Measurements from ENCODE around the gene BAIAP2.

BAIAP2 gene

DNA sequence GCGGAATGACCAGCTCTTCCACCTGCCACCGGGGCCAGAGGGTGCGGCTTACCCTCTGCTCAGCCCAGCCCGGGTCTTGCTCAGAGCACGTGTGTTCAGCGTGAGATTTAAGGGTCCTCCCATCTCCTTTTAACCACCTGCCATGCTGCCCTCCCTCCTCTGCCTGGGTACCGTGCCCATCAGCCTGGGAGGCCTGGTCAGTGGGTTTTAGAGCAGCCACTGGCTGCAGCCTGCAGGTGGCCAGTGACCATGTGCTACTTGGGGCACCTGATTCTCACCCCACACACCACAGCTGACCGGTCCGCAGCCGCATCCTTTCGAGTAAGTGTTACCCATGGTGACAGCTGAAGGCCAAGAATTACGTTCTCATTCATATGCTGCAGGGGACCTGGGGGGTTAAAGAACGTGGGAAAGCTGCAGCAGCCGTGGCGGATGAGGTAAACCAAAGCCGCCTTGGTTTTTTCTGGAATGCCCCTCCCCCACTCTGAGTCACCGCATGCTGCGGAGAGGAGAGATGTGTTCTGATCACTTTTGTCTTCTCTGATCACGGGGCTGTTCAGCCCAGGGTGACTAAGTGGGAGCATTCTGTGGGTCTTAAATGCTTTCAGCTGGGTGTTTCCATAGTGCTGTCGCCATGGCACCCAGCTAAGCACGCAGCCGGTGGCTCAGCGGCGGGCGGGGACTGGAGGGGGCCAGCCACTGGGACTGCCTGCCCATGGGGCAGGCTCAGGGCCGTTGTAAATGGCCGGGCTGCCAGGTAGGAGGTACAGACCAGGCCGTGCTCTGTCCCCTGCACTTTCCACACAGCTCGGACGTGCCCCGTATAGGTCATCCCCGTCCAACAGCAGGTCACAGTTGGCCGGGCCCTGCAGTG lies 59.8 kb downstream of the BAIAP2 start:
- peaks cover 7 to 51% (median 36%) of the 10 kb centered on the region in 5 donors for H3K4me1 ChIP-seq (ENCODE audit: control insufficient read depth in 5 of 5, insufficient read depth in 5 of 5, low read length in 5 of 5)
- peak overlapping the region in 1 of 5 donors; percentile 13 for H3K4me3 ChIP-seq (ENCODE audit: low read depth in 1 of 5, low read length in 5 of 5)

DNA sequence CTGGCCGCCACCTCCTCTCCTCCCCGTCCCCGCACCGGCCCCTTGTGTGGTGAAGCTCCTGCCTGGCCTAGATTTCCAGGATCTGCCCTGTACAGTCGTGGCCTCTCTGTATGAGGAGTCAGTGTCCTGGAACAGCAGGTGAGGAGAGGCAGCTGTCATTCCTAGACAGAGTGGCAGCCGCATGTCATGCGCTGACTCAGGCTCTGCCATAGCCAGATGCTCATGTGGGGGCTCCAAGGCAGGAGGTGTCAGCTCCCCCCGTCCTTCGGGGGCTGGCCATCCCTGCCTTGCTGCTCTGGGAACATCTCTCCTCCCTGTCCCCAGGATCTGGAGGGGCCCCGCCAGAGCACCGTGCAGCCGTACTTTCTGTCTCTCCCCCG lies 60.4 kb downstream of the BAIAP2 start:
- peak overlapping the region in 1 of 5 donors; percentile 13 for H3K4me3 ChIP-seq (ENCODE audit: low read depth in 1 of 5, low read length in 5 of 5)
- H3K4me1 ChIP-seq (ENCODE audit: control insufficient read depth in 5 of 5, insufficient read depth in 5 of 5, low read length in 5 of 5): peaks cover 6 to 45% (median 31%) of the 10 kb centered on the region in 5 donors

More for the DNA sequence above, 59.8 kb downstream of the BAIAP2 start:
- H3K27ac ChIP-seq (ENCODE audit: low read depth, low read length): peak overlapping the region; percentile 41
- H3K9ac ChIP-seq (ENCODE audit: low read length in 5 of 5): peak overlapping the region in 2 of 5 donors; percentile 23 to 84
- peaks cover 2 to 33% (median 7%) of the 10 kb centered on the region in 5 donors for H3K27me3 ChIP-seq (ENCODE audit: control insufficient read depth in 5 of 5, insufficient read depth in 4 of 5, low read length in 5 of 5)
- H3K9me3 ChIP-seq (ENCODE audit: control insufficient read depth in 5 of 5, low read length in 5 of 5): no peaks in the 10 kb centered on the region
- H3K36me3 ChIP-seq (ENCODE audit: control insufficient read depth in 5 of 5, insufficient read depth in 5 of 5, low read length in 5 of 5): peaks cover 0 to 2% (median 0%) of the 10 kb centered on the region in 5 donors

DNA sequence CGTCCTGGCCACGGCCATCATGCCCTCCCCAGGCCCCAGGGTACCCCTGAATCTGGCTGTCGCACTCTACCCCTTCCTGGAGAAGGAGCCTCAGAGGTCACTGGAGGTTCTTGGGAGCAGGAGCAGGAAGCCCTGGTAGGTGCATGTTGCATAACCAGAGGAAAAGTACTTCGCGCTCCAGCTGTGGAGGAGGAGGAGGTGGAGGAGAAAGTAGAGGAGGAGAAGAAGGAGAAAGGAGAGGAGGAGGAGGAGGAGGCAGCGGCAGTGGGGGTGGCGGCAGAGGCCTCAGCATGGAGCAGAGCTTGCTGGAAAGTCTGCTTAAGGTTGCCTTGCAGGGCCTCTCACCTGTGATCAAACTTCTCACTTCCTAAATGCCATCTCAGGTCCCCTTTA lies 61.8 kb downstream of the BAIAP2 start:
- Histone ChIP-seq H3K4me1 (ENCODE audit: control insufficient read depth in 5 of 5, insufficient read depth in 5 of 5, low read length in 5 of 5) (peaks cover 6 to 47% (median 31%) of the 10 kb centered on the region in 5 donors), H3K36me3 (ENCODE audit: control insufficient read depth in 5 of 5, insufficient read depth in 5 of 5, low read length in 5 of 5) (peaks cover 0 to 15% (median 6%) of the 10 kb centered on the region in 5 donors), H3K27me3 (ENCODE audit: control insufficient read depth in 5 of 5, insufficient read depth in 4 of 5, low read length in 5 of 5) (peaks cover 2 to 33% (median 7%) of the 10 kb centered on the region in 5 donors), H3K9ac (ENCODE audit: low read length in 5 of 5) (peak overlapping the region in 3 of 5 donors; percentile 39 to 56 (median 49)), H3K9me3 (ENCODE audit: control insufficient read depth in 5 of 5, low read length in 5 of 5) (no peaks in the 10 kb centered on the region), H3K27ac (ENCODE audit: low read depth, low read length) (no peak overlapping the region), H3K4me3 (ENCODE audit: low read depth in 1 of 5, low read length in 5 of 5) (peak overlapping the region in 1 of 5 donors; percentile 57)

More for the DNA sequence above, 60.4 kb downstream of the BAIAP2 start:
- Histone ChIP-seq H3K27me3 (ENCODE audit: control insufficient read depth in 5 of 5, insufficient read depth in 4 of 5, low read length in 5 of 5) (peaks cover 2 to 33% (median 7%) of the 10 kb centered on the region in 5 donors), H3K9ac (ENCODE audit: low read length in 5 of 5) (peak overlapping the region in 1 of 5 donors; percentile 23), H3K36me3 (ENCODE audit: control insufficient read depth in 5 of 5, insufficient read depth in 5 of 5, low read length in 5 of 5) (peaks cover 0 to 3% (median 3%) of the 10 kb centered on the region in 5 donors), H3K27ac (ENCODE audit: low read depth, low read length) (peak overlapping the region; percentile 41), H3K9me3 (ENCODE audit: control insufficient read depth in 5 of 5, low read length in 5 of 5) (no peaks in the 10 kb centered on the region)

DNA sequence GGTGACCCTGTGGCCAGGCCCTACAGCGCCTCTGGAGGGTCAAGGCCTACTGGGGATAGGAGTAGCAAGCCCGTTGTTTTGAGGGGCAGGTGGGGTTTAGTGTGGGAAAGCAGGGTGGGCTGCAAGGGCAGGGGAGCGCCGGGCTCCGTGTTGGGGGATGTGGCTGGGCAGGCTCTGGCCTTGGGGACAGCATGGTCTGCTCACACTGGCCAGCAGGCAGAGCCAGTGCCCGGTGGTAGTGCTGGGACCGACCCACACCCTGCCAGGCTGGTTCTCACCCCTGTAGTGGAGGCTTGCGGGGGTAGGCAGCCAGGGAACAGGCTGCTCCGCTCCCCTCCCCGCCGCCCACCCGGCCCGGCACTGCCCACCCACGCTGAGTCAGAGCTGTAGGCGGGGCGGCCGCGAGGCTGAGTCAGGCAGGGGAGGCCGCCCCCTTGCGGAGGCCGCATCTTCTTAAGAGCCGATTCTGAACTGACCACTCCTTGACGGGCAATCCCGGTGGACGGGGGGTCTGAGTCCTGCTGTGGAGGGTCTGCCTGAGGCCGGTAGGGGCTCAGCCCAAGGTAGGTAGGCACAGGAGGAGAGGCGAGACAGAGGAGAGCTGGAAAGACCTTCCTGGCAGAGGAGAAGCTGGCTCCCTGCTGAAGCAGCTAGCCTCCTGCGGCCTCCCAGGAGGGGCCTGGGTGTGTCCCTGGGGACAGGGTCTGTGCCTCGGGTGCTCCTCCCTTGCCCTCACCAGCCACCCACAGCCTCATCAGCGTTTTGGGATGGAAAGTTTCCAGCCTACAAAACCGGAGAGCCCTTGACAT lies 62.4 kb downstream of the BAIAP2 start:
- Histone ChIP-seq H3K9ac (ENCODE audit: low read length in 5 of 5) (peak overlapping the region in 4 of 5 donors; percentile 18 to 72 (median 52)), H3K36me3 (ENCODE audit: control insufficient read depth in 5 of 5, insufficient read depth in 5 of 5, low read length in 5 of 5) (peaks cover 0 to 15% (median 6%) of the 10 kb centered on the region in 5 donors), H3K9me3 (ENCODE audit: control insufficient read depth in 5 of 5, low read length in 5 of 5) (no peaks in the 10 kb centered on the region), H3K4me1 (ENCODE audit: control insufficient read depth in 5 of 5, insufficient read depth in 5 of 5, low read length in 5 of 5) (peaks cover 6 to 50% (median 31%) of the 10 kb centered on the region in 5 donors), H3K27ac (ENCODE audit: low read depth, low read length) (no peak overlapping the region), H3K4me3 (ENCODE audit: low read depth in 1 of 5, low read length in 5 of 5) (peak overlapping the region in 4 of 5 donors; percentile 34 to 57 (median 44)), H3K27me3 (ENCODE audit: control insufficient read depth in 5 of 5, insufficient read depth in 4 of 5, low read length in 5 of 5) (peaks cover 2 to 33% (median 7%) of the 10 kb centered on the region in 5 donors)

- Histone ChIP-seq H3K4me3 (ENCODE audit: low read depth in 1 of 5, low read length in 5 of 5) (peak overlapping the region in 3 of 5 donors; percentile 34 to 57 (median 47)), H3K36me3 (ENCODE audit: control insufficient read depth in 5 of 5, insufficient read depth in 5 of 5, low read length in 5 of 5) (peaks cover 0 to 15% (median 6%) of the 10 kb centered on the region in 5 donors), H3K27ac (ENCODE audit: low read depth, low read length) (no peak overlapping the region), H3K27me3 (ENCODE audit: control insufficient read depth in 5 of 5, insufficient read depth in 4 of 5, low read length in 5 of 5) (peaks cover 2 to 33% (median 7%) of the 10 kb centered on the region in 5 donors), H3K9ac (ENCODE audit: low read length in 5 of 5) (peak overlapping the region in 2 of 5 donors; percentile 49 to 72), H3K4me1 (ENCODE audit: control insufficient read depth in 5 of 5, insufficient read depth in 5 of 5, low read length in 5 of 5) (peaks cover 6 to 50% (median 31%) of the 10 kb centered on the region in 5 donors), H3K9me3 (ENCODE audit: control insufficient read depth in 5 of 5, low read length in 5 of 5) (no peaks in the 10 kb centered on the region)
These were observed 63.0 kb downstream of the BAIAP2 start for GRCh38 chr17:81097943-81098308.

- H3K27me3 ChIP-seq (ENCODE audit: control insufficient read depth in 5 of 5, insufficient read depth in 4 of 5, low read length in 5 of 5): peaks cover 2 to 20% (median 7%) of the 10 kb centered on the region in 5 donors
These were observed 64.9 kb downstream of the BAIAP2 start for GRCh38 chr17:81099888-81100287.

GRCh38 chr17:81100668-81101067 lies 65.7 kb downstream of the BAIAP2 start:
- H3K9me3 ChIP-seq (ENCODE audit: control insufficient read depth in 5 of 5, low read length in 5 of 5): no peaks in the 10 kb centered on the region
- peaks cover 0 to 36% (median 19%) of the 10 kb centered on the region in 5 donors for H3K4me1 ChIP-seq (ENCODE audit: control insufficient read depth in 5 of 5, insufficient read depth in 5 of 5, low read length in 5 of 5)
- H3K4me3 ChIP-seq (ENCODE audit: low read depth in 1 of 5, low read length in 5 of 5): no peak overlapping the region
- peaks cover 0 to 38% (median 17%) of the 10 kb centered on the region in 5 donors for H3K36me3 ChIP-seq (ENCODE audit: control insufficient read depth in 5 of 5, insufficient read depth in 5 of 5, low read length in 5 of 5)
- H3K27ac ChIP-seq (ENCODE audit: low read depth, low read length): no peak overlapping the region
- H3K27me3 ChIP-seq (ENCODE audit: control insufficient read depth in 5 of 5, insufficient read depth in 4 of 5, low read length in 5 of 5): peaks cover 2 to 14% (median 5%) of the 10 kb centered on the region in 5 donors
- no peak overlapping the region for H3K9ac ChIP-seq (ENCODE audit: low read length in 5 of 5)

More at GRCh38 chr17:81099888-81100287, 64.9 kb downstream of the BAIAP2 start:
- Histone ChIP-seq H3K4me1 (ENCODE audit: control insufficient read depth in 5 of 5, insufficient read depth in 5 of 5, low read length in 5 of 5) (peaks cover 2 to 43% (median 25%) of the 10 kb centered on the region in 5 donors), H3K27ac (ENCODE audit: low read depth, low read length) (no peak overlapping the region), H3K36me3 (ENCODE audit: control insufficient read depth in 5 of 5, insufficient read depth in 5 of 5, low read length in 5 of 5) (peaks cover 0 to 31% (median 13%) of the 10 kb centered on the region in 5 donors), H3K9ac (ENCODE audit: low read length in 5 of 5) (no peak overlapping the region), H3K4me3 (ENCODE audit: low read depth in 1 of 5, low read length in 5 of 5) (no peak overlapping the region), H3K9me3 (ENCODE audit: control insufficient read depth in 5 of 5, low read length in 5 of 5) (no peaks in the 10 kb centered on the region)

- Histone ChIP-seq H3K27me3 (ENCODE audit: control insufficient read depth in 5 of 5, insufficient read depth in 4 of 5, low read length in 5 of 5) (peaks cover 0 to 7% (median 2%) of the 10 kb centered on the region in 5 donors), H3K27ac (ENCODE audit: low read depth, low read length) (no peak overlapping the region), H3K9ac (ENCODE audit: low read length in 5 of 5) (no peak overlapping the region), H3K36me3 (ENCODE audit: control insufficient read depth in 5 of 5, insufficient read depth in 5 of 5, low read length in 5 of 5) (peaks cover 0 to 45% (median 17%) of the 10 kb centered on the region in 5 donors), H3K4me1 (ENCODE audit: control insufficient read depth in 5 of 5, insufficient read depth in 5 of 5, low read length in 5 of 5) (peaks cover 0 to 25% (median 12%) of the 10 kb centered on the region in 5 donors), H3K4me3 (ENCODE audit: low read depth in 1 of 5, low read length in 5 of 5) (no peak overlapping the region), H3K9me3 (ENCODE audit: control insufficient read depth in 5 of 5, low read length in 5 of 5) (no peaks in the 10 kb centered on the region)
These were observed 66.8 kb downstream of the BAIAP2 start for GRCh38 chr17:81101614-81102306.

- H3K4me3 ChIP-seq (ENCODE audit: low read depth in 1 of 5, low read length in 5 of 5): no peak overlapping the region
- H3K9ac ChIP-seq (ENCODE audit: low read length in 5 of 5): no peak overlapping the region
- H3K36me3 ChIP-seq (ENCODE audit: control insufficient read depth in 5 of 5, insufficient read depth in 5 of 5, low read length in 5 of 5): peaks cover 0 to 51% (median 21%) of the 10 kb centered on the region in 5 donors
- H3K4me1 ChIP-seq (ENCODE audit: control insufficient read depth in 5 of 5, insufficient read depth in 5 of 5, low read length in 5 of 5): peaks cover 0 to 19% (median 7%) of the 10 kb centered on the region in 5 donors
- peaks cover 0 to 7% (median 2%) of the 10 kb centered on the region in 5 donors for H3K27me3 ChIP-seq (ENCODE audit: control insufficient read depth in 5 of 5, insufficient read depth in 4 of 5, low read length in 5 of 5)
- no peak overlapping the region for H3K27ac ChIP-seq (ENCODE audit: low read depth, low read length)
- no peaks in the 10 kb centered on the region for H3K9me3 ChIP-seq (ENCODE audit: control insufficient read depth in 5 of 5, low read length in 5 of 5)
These were observed 67.4 kb downstream of the BAIAP2 start for GRCh38 chr17:81102352-81102751.
